Vagina (tissue), 2 donors: ENCODE measurements around the gene ACBD3. TPM values are rescaled to one million over a fixed set of nuclear protein-coding genes. Genes with fewer than 3 reads are reported as not detected.

Source experiments
- DNase-seq, 2 donors: peaks; one replicate each; pipeline ENCODE4 v3.0.0-alpha.2; 2017; ENCODE audit errors: extremely low spot score in 2 of 2
- H3K27ac ChIP-seq: fragments of 200-600 bp; sonication (generic); one replicate; pipeline ENCODE4 v1.5.1; 2019
- H3K27me3 ChIP-seq: fragments of 200-600 bp; sonication (generic); one replicate; pipeline ENCODE4 v1.5.1; 2019
- H3K36me3 ChIP-seq, 2 donors: fragments of 200-600 bp; sonication (generic); one replicate each; pipeline ENCODE4 v1.5.1; 2017 to 2019
- H3K4me1 ChIP-seq: fragments of 200-600 bp; sonication (generic); one replicate; pipeline ENCODE4 v1.5.1; 2019
- H3K4me3 ChIP-seq, 2 donors: fragments of 200-600 bp; sonication (generic); 1 replicate in 1 of 2; 2 replicates in 1 of 2; pipeline ENCODE4 v1.5.1; 2016 to 2019
- H3K9me3 ChIP-seq: fragments of 200-600 bp; sonication (generic); one replicate; pipeline ENCODE4 v1.5.1; 2019
- POLR2A ChIP-seq, 2 donors: fragments of 450-650 bp; IDR thresholded peaks; one replicate each; pipeline ENCODE4 v1.6.1; 2017; ENCODE audit warnings: antibody characterized with exemption in 2 of 2, mild to moderate bottlenecking in 2 of 2, moderate library complexity in 2 of 2
- POLR2AphosphoS5 ChIP-seq, 2 donors: sonication (generic); formaldehyde crosslinking; IDR thresholded peaks; one replicate each; pipeline ENCODE4 v1.9.0; 2017; ENCODE audit warnings: antibody characterized with exemption in 2 of 2, mild to moderate bottlenecking in 2 of 2, low read depth in 1 of 2; ENCODE audit not compliant: insufficient read depth in 1 of 2
- intact Hi-C: fragments of 100-400 bp; cut with DNase I; formaldehyde crosslinking; loops from one replicate; pipeline ENCODE4 v1.15.1; 2023
- total RNA-seq: library from RNA; depleted of rRNA; stranded (reverse); fragments of >200 nt; gene quantifications from one replicate; pipeline ENCODE4 v1.2.3, GENCODE V29; 2016
- TF ChIP-seq, protein P1 (sequence below), 3 experiments: fragments of 450-650 bp in 2 of 3; fragments of 200-600 bp in 1 of 3; sonication (generic) in 1 of 3; IDR thresholded peaks; one replicate each; pipeline ENCODE4 v1.5.1; 2017 to 2019; ENCODE audit warnings: antibody characterized with exemption in 3 of 3, mild to moderate bottlenecking in 2 of 3, moderate library complexity in 2 of 3

Gene ACBD3
- total RNA-seq, 1 donor from 2014 or later: 38.1 TPM

DNA sequence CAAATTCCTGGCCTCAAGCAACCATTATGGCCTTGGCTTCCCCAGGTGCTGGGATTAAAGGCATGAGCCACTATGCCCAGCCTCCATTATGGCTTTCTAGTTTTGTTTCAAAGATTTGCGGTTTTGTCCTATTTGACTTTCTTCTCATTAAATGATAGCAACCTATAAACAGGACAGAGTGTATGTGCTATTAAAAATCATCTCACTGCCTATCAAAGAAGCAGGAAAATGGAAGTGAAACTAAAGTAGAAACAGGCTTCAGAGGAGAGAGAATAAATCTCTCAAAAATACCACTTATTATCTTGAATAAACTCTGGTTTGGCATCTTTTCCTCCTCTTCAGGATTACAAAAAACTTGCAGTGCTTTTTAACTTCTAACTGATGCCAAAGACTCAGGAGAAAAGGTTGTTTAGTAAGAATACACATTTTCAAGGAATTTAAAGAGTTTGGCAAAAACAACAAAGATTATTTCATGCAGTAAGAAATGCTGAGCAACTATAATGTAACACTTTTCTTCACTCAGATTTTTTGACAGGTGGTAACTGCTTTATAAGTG, 28.7 kb downstream of the ACBD3 start:
- peaks cover 0 to 76% of the 10 kb centered on the region in 2 donors for H3K36me3 ChIP-seq
- DNase-seq: no peak
- intact Hi-C loops: no loop called here
- H3K27ac ChIP-seq: no peak overlapping the region
- no peak for TF ChIP-seq POLR2A (IDR thresholded peaks at IDR 0.05)
- TF ChIP-seq, protein P1, sequence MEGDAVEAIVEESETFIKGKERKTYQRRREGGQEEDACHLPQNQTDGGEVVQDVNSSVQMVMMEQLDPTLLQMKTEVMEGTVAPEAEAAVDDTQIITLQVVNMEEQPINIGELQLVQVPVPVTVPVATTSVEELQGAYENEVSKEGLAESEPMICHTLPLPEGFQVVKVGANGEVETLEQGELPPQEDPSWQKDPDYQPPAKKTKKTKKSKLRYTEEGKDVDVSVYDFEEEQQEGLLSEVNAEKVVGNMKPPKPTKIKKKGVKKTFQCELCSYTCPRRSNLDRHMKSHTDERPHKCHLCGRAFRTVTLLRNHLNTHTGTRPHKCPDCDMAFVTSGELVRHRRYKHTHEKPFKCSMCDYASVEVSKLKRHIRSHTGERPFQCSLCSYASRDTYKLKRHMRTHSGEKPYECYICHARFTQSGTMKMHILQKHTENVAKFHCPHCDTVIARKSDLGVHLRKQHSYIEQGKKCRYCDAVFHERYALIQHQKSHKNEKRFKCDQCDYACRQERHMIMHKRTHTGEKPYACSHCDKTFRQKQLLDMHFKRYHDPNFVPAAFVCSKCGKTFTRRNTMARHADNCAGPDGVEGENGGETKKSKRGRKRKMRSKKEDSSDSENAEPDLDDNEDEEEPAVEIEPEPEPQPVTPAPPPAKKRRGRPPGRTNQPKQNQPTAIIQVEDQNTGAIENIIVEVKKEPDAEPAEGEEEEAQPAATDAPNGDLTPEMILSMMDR (IDR thresholded peaks at IDR 0.05): no peak
- no peak for TF ChIP-seq POLR2AphosphoS5 (IDR thresholded peaks at IDR 0.05; ENCODE audit: insufficient read depth in 1 of 2, low read depth in 1 of 2)
- no peaks in the 10 kb centered on the region for H3K27me3 ChIP-seq
- H3K4me3 ChIP-seq: no peak overlapping the region
- no peaks in the 10 kb centered on the region for H3K4me1 ChIP-seq
- no peaks in the 10 kb centered on the region for H3K9me3 ChIP-seq

DNA sequence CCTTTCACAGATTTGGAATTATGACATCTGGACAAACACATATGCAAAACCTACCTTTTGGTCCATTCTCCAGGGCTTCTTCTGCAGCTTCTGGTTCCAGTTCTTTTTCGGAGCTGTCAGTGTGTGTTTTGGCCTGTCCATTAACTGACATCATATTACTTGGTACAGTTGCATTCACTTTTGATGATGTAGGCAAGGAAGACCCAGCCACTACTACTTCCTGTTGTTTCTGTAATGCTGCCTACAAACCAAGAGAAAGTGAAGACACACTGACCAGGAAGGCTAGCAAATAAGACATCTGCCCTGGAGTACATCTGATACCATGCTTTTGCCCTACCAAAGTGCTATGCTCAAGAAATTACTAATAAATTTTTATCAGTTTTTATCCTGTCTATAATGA, 31.9 kb downstream of the ACBD3 start:
- H3K4me3 ChIP-seq: no peak overlapping the region
- peaks cover 0 to 64% of the 10 kb centered on the region in 2 donors for H3K36me3 ChIP-seq
- H3K9me3 ChIP-seq: no peaks in the 10 kb centered on the region
- intact Hi-C loops: no loop called here
- H3K27me3 ChIP-seq: no peaks in the 10 kb centered on the region
- H3K27ac ChIP-seq: no peak overlapping the region
- no peak for DNase-seq
- H3K4me1 ChIP-seq: no peaks in the 10 kb centered on the region
- TF ChIP-seq POLR2A (IDR thresholded peaks at IDR 0.05): no peak
- no peak for TF ChIP-seq POLR2AphosphoS5 (IDR thresholded peaks at IDR 0.05; ENCODE audit: insufficient read depth in 1 of 2, low read depth in 1 of 2)
- TF ChIP-seq, protein P1 (IDR thresholded peaks at IDR 0.05): no peak

DNA sequence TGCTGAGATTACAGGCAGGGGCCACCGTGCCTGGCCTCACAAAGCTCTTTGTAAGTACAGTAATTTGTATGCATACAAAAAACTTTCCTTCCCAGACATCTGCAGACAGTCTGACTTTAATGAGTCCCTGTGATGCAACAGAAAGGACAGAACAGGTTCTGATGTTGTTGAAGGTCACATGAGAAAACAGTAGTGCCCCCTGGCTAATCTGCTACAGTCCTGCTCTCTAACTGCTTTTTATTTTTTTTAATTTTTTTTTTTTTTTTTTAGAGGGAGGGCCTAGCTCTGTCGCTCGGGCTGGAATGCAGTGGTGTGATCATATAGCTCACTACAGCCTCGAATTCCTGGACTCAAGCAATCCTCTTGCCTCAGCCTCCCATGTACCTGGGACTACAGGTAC, 36.7 kb downstream of the ACBD3 start:
- intact Hi-C loops: no loop called here
- Histone ChIP-seq H3K4me1 (no peaks in the 10 kb centered on the region), H3K27me3 (no peaks in the 10 kb centered on the region), H3K9me3 (no peaks in the 10 kb centered on the region), H3K36me3 (peaks cover 0 to 60% of the 10 kb centered on the region in 2 donors), H3K27ac (no peak overlapping the region), H3K4me3 (no peak overlapping the region)
- TF ChIP-seq, protein P1 (IDR thresholded peaks at IDR 0.05): no peak
- TF ChIP-seq POLR2A (IDR thresholded peaks at IDR 0.05) (no peak), POLR2AphosphoS5 (IDR thresholded peaks at IDR 0.05; ENCODE audit: insufficient read depth in 1 of 2, low read depth in 1 of 2) (no peak)
- DNase-seq: no peak

DNA sequence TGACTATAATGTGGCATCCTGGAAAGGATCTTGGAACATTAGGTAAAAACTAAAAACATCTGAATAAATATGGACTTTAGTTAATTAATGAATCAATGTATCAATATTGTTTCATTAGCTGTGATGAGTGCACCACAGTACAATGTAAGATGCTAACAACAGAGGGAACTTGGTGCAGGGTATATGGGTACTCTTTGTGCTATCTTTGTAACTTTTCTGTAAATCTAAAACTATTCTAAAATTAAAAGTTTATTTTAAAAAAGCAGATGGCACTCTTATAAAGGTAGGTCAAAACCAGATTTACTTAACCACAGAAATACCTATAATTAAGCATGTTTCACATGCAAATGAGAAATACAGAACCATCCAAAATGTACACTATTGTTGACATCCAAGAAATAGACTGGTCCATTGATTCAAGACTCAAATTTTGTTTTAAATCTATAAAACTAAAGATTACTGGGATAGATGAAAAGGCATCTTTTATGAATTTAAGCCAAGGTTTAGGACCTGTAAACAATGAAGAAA, 38.4 kb downstream of the ACBD3 start:
- H3K9me3 ChIP-seq: no peaks in the 10 kb centered on the region
- intact Hi-C loops: no loop called here
- H3K36me3 ChIP-seq: peaks cover 0 to 49% of the 10 kb centered on the region in 2 donors
- no peak overlapping the region for H3K27ac ChIP-seq
- DNase-seq: no peak
- no peaks in the 10 kb centered on the region for H3K4me1 ChIP-seq
- H3K27me3 ChIP-seq: no peaks in the 10 kb centered on the region
- TF ChIP-seq, protein P1 (IDR thresholded peaks at IDR 0.05): no peak
- TF ChIP-seq POLR2A (IDR thresholded peaks at IDR 0.05) (no peak), POLR2AphosphoS5 (IDR thresholded peaks at IDR 0.05; ENCODE audit: insufficient read depth in 1 of 2, low read depth in 1 of 2) (no peak)
- no peak overlapping the region for H3K4me3 ChIP-seq

DNA sequence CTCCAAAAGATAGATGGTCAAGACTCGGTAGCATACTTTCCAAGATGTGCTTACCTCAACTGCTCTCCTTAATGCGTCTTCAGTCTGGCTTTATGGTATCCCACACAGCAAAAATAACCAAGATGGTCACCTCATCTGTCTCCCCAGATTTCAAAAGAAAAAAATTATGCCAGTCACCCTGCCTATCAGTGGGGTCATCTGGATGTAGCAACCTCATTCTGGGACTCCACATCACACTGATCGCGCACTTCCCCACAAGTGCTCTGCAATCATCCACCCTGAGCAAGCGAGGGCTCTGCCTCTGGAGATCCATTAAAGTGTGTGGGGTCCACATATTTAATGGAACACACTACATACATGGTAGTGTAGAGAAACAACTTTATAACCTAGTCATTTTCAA, 42.5 kb downstream of the ACBD3 start:
- H3K4me3 ChIP-seq: no peak overlapping the region
- no peaks in the 10 kb centered on the region for H3K4me1 ChIP-seq
- no peaks in the 10 kb centered on the region for H3K27me3 ChIP-seq
- no peak overlapping the region for H3K27ac ChIP-seq
- DNase-seq: no peak
- intact Hi-C loops: no loop called here
- no peaks in the 10 kb centered on the region for H3K9me3 ChIP-seq
- TF ChIP-seq, protein P1 (IDR thresholded peaks at IDR 0.05): no peak
- TF ChIP-seq POLR2AphosphoS5 (IDR thresholded peaks at IDR 0.05; ENCODE audit: insufficient read depth in 1 of 2, low read depth in 1 of 2) (no peak), POLR2A (IDR thresholded peaks at IDR 0.05) (no peak)
- H3K36me3 ChIP-seq: peaks cover 0 to 25% of the 10 kb centered on the region in 2 donors
